Uterus (tissue), 2 donors: ENCODE data around the gene NAGPA.
"Not testable (repeated sequence)": the region's sequence is repeated elsewhere in the genome, so short reads cannot be mapped to it uniquely, and the experiment has no call there.

Experiments used
- POLR2A ChIP-seq, 2 donors: fragments of 450-650 bp; IDR thresholded peaks; one replicate each; pipeline ENCODE4 v1.6.1; 2016; ENCODE audit warnings: antibody characterized with exemption in 2 of 2, mild to moderate bottlenecking in 1 of 2, moderate library complexity in 1 of 2
- TF ChIP-seq, protein P1 (sequence below), 4 experiments: fragments of 200-600 bp in 2 of 4; fragments of 450-650 bp in 2 of 4; sonication (generic) in 2 of 4; IDR thresholded peaks; one replicate each; pipeline ENCODE4 v1.5.1; 2016 to 2019; ENCODE audit warnings: antibody characterized with exemption in 4 of 4, mild to moderate bottlenecking in 2 of 4, moderate library complexity in 1 of 4

DNA sequence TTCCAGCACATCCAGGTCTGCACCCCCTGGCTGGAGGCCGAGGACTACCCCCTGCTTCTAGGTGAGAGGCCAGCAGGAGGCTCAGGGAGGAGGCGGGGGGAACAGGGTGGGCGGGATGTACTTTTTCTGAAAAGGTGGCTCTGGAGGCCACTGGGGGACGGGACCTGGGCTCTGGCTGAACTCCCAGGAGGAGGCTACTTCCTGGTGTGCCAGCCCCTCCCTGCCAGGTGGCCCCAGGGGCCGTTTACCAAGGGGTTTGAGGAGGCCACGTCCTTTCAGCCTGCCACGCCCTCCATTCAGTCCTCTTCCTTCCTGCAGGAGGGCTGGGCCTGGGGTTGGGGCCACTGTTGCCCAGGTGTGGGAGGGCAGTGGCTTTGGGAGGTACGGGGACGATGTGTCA, 47.3 kb upstream of the NAGPA start:
- TF ChIP-seq, protein P1, sequence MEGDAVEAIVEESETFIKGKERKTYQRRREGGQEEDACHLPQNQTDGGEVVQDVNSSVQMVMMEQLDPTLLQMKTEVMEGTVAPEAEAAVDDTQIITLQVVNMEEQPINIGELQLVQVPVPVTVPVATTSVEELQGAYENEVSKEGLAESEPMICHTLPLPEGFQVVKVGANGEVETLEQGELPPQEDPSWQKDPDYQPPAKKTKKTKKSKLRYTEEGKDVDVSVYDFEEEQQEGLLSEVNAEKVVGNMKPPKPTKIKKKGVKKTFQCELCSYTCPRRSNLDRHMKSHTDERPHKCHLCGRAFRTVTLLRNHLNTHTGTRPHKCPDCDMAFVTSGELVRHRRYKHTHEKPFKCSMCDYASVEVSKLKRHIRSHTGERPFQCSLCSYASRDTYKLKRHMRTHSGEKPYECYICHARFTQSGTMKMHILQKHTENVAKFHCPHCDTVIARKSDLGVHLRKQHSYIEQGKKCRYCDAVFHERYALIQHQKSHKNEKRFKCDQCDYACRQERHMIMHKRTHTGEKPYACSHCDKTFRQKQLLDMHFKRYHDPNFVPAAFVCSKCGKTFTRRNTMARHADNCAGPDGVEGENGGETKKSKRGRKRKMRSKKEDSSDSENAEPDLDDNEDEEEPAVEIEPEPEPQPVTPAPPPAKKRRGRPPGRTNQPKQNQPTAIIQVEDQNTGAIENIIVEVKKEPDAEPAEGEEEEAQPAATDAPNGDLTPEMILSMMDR (IDR thresholded peaks at IDR 0.05), result not testable (repeated sequence)
- not testable (repeated sequence) for TF ChIP-seq POLR2A (IDR thresholded peaks at IDR 0.05)
